NCI-H526 (cell line): ENCODE measurements around the gene FAM118A.
A peak's percentile ranks its signal among the peaks of the same experiment; 100 is the strongest.
"Not testable (repeated sequence)": the region's sequence is repeated elsewhere in the genome, so short reads cannot be mapped to it uniquely, and the experiment has no call there.

Experiments
- DNase-seq, 2 experiments: peaks; one replicate each; lab custom pipeline; 2025; lab: John Stamatoyannopoulos, UW

FAM118A gene

GRCh38 chr22:45281010-45281409 lies 28.7 kb upstream of the FAM118A start:
- DNase-seq, result no peak

GRCh38 chr22:45284705-45285262 lies 24.9 kb upstream of the FAM118A start, which contains the start of gene UPK3A:
Gene UPK3A (plus strand): TSS chr22:45284949. CDS start chr22:45285014, 65 bp downstream.
- peak in 1 of 2 experiments; percentile 73 for DNase-seq

- no peak for DNase-seq
Observed at GRCh38 chr22:45285263-45286058, 24.3 kb upstream of the FAM118A start.

GRCh38 chr22:45286854-45287551 lies 22.7 kb upstream of the FAM118A start:
- DNase-seq, result no peak

GRCh38 chr22:45290410-45290936 lies 19.3 kb upstream of the FAM118A start:
- DNase-seq, result peak; percentile 50 to 69

GRCh38 chr22:45291061-45291930 lies 18.4 kb upstream of the FAM118A start:
- DNase-seq, result no peak

- DNase-seq, result no peak
Observed at GRCh38 chr22:45291931-45292290, 17.8 kb upstream of the FAM118A start.

- no peak for DNase-seq
Observed at GRCh38 chr22:45292731-45293442, 16.8 kb upstream of the FAM118A start.

- DNase-seq, result no peak
Observed at GRCh38 chr22:45294030-45294429, 15.7 kb upstream of the FAM118A start.

GRCh38 chr22:45295004-45295403 lies 14.7 kb upstream of the FAM118A start:
- not testable (repeated sequence) for DNase-seq

GRCh38 chr22:45295492-45295891 lies 14.2 kb upstream of the FAM118A start:
- no peak for DNase-seq

GRCh38 chr22:45296628-45297297 lies 13.0 kb upstream of the FAM118A start:
- no peak for DNase-seq

- DNase-seq, result no peak
Observed at GRCh38 chr22:45298934-45299505, 10.7 kb upstream of the FAM118A start.

- DNase-seq, result no peak
Observed at GRCh38 chr22:45302751-45303150, 7.0 kb upstream of the FAM118A start.

- DNase-seq, result no peak
Observed at GRCh38 chr22:45303181-45303580, 6.6 kb upstream of the FAM118A start.

GRCh38 chr22:45304971-45305370 lies 4.8 kb upstream of the FAM118A start:
- no peak for DNase-seq

GRCh38 chr22:45305456-45306075 lies 4.2 kb upstream of the FAM118A start:
- DNase-seq, result no peak

GRCh38 chr22:45306139-45306538 lies 3.6 kb upstream of the FAM118A start:
- DNase-seq, result no peak

GRCh38 chr22:45308391-45308956 lies 1.3 kb upstream of the FAM118A start:
- no peak for DNase-seq
